Activated CD4-positive, alpha-beta memory T cell treated with anti-CD3 and anti-CD28 coated beads, Interleukin-2, amount 10 ng/mL, durations not matched to agents 7 days and 5 days (primary cell): ENCODE results near the gene CBY2. TPM values are rescaled to one million over a fixed set of nuclear protein-coding genes. Genes with fewer than 3 reads are reported as not detected.

Source experiments
- total RNA-seq, 2 experiments: library from RNA; stranded (reverse); gene quantifications; one replicate each; pipeline ENCODE4 v1.2.3, GENCODE V29; 2021

CBY2 gene
- total RNA-seq, 2 experiments from 2014 or later = not detected

Other genes with a start within 250 kb of the CBY2 start
- 10 to 100 TPM; 24.6 to 26.5 TPM for gene COG3, start 237.4 kb upstream of the CBY2 start, total RNA-seq
- not detected for gene ERICH6B, start 86.6 kb upstream of the CBY2 start, total RNA-seq
- gene SIAH3, start 149.4 kb downstream of the CBY2 start, total RNA-seq = under 1 TPM in 1 of 2 experiments, not detected in 1; 0.03 TPM